K562 (cell line): ENCODE data around the gene CENPH. TPM values are rescaled to one million over a fixed set of nuclear protein-coding genes. Genes with fewer than 3 reads are reported as not detected.

Source experiments
- ATAC-seq: fragments of 200-7000 bp; cut with Tn5 transposase; 3 replicates; pipeline ENCODE4 v1.9.1; 2020; ENCODE audit warnings: moderate library complexity
- BruUV-seq: library from RNA; stranded (reverse); fragments of 400-500 nt; replicated peaks from 2 replicates; lab custom pipeline; 2021; lab: Mats Ljungman, UMichigan
- CTCF ChIA-PET: fragments of 300-600 bp; formaldehyde crosslinking; extraction: SDS; loops from one replicate; lab custom pipeline; 2021; ENCODE audit warnings: low intra/inter-chr PET ratio; lab: Yijun Ruan, JAX
- POLR2A ChIA-PET: fragments of 300-600, 350-650 bp; sonication (Branson Sonifier 250); formaldehyde crosslinking; extraction: SDS; loops from one replicate; lab custom pipeline; 2021; ENCODE audit warnings: antibody characterized with exemption, inconsistent platforms; lab: Yijun Ruan, JAX
- DNase-seq, 4 experiments: peaks; one replicate each; pipeline versions ENCODE4 v3.0.0 to v3.0.0-alpha.2; 2011 to 2018; ENCODE audit warnings: low spot score in 3 of 4, mixed read lengths in 3 of 4; ENCODE audit errors: extremely low read depth in 1 of 4
- FAIRE-seq: peaks from 2 replicates; lab custom pipeline; 2011; peaks lifted over from hg19 to GRCh38; lab: Jason Lieb, UNC
- H2AFZ ChIP-seq: 2 replicates; pipeline ENCODE4 v1.6.0; 2011; ENCODE audit warnings: low read depth, low read length, control low read depth, inconsistent platforms
- H3K27ac ChIP-seq: fragments of 200-600 bp; 3 replicates; pipeline ENCODE4 v1.8.0; 2011; ENCODE audit warnings: low read depth, mild to moderate bottlenecking, control low read depth, inconsistent platforms, low read length, moderate library complexity, mixed read lengths; ENCODE audit errors: extremely low read depth
- H3K27me3 ChIP-seq, 2 experiments: fragments of 300-600 bp in 1 of 2; 2 replicates in 1 of 2; 3 replicates in 1 of 2; pipeline versions ENCODE4 v1.6.0 to v1.8.0; 2011; ENCODE audit warnings: inconsistent platforms in 2 of 2, low read length in 2 of 2, mild to moderate bottlenecking in 1 of 2, mixed read lengths in 1 of 2, moderate library complexity in 1 of 2; ENCODE audit not compliant: control insufficient read depth in 2 of 2, insufficient read depth in 2 of 2
- H3K36me3 ChIP-seq: fragments of 300-600 bp; 3 replicates; pipeline ENCODE4 v1.8.0; 2011; ENCODE audit warnings: mild to moderate bottlenecking, low read length, inconsistent platforms; ENCODE audit not compliant: control insufficient read depth, insufficient read depth
- H3K4me1 ChIP-seq, 2 experiments: fragments of 200-600 bp in 1 of 2; replicated peaks in 1 of 2; 2 replicates in 1 of 2; 3 replicates in 1 of 2; pipeline versions ENCODE4 v1.5.1 to v1.8.0; 2011; ENCODE audit warnings: inconsistent platforms in 2 of 2, low read length in 2 of 2, mild to moderate bottlenecking in 1 of 2, mixed read lengths in 1 of 2, moderate library complexity in 1 of 2; ENCODE audit not compliant: control insufficient read depth in 2 of 2, insufficient read depth in 2 of 2
- H3K4me2 ChIP-seq: 2 replicates; pipeline ENCODE4 v1.6.1; 2011; ENCODE audit warnings: low read length, control low read depth, inconsistent platforms, mixed read lengths; ENCODE audit not compliant: insufficient read depth
- H3K4me3 ChIP-seq: fragments of 200-600 bp; sonication (generic), shearing (Covaris generic); 2 replicates; pipeline ENCODE4 v1.5.1; 2016; ENCODE audit warnings: control low read depth, inconsistent platforms
- H3K79me2 ChIP-seq: fragments of 200-600 bp; 3 replicates; pipeline ENCODE4 v1.8.0; 2011; ENCODE audit warnings: low read length, inconsistent platforms; ENCODE audit not compliant: control insufficient read depth, insufficient read depth
- H3K9ac ChIP-seq, 2 experiments: 2 replicates each; pipeline versions ENCODE4 v1.6.0 to v1.6.1; 2011; ENCODE audit warnings: low read depth in 2 of 2, low read length in 2 of 2, control low read depth in 1 of 2, inconsistent platforms in 1 of 2, mild to moderate bottlenecking in 1 of 2, mixed read lengths in 1 of 2; ENCODE audit not compliant: insufficient read depth in 1 of 2
- H3K9me1 ChIP-seq: one replicate; pipeline ENCODE4 v1.6.0; 2011; ENCODE audit warnings: inconsistent platforms, mild to moderate bottlenecking, low read length, moderate library complexity; ENCODE audit not compliant: control insufficient read depth, insufficient read depth
- H3K9me3 ChIP-seq: replicated peaks from 2 replicates; pipeline ENCODE4 v1.5.1; 2011; ENCODE audit warnings: low read depth, low read length, inconsistent platforms; ENCODE audit not compliant: control insufficient read depth, insufficient read depth
- H4K20me1 ChIP-seq: replicated peaks from 2 replicates; pipeline ENCODE4 v1.6.1; 2011; ENCODE audit warnings: low read length, inconsistent platforms, mixed read lengths; ENCODE audit not compliant: control insufficient read depth, insufficient read depth
- ADNP ChIP-seq: fragments of 200-800 bp; sonication (Bioruptor generic); IDR thresholded peaks from 2 replicates; pipeline ENCODE4 v1.6.1; 2016; ENCODE audit warnings: missing genetic modification characterization, missing compliant biosample characterization
- BDP1 ChIP-seq: IDR thresholded peaks from 3 replicates; pipeline ENCODE4 v1.6.1; 2011; ENCODE audit not compliant: insufficient read length, insufficient read depth
- NFIX ChIP-seq: fragments of 250-450 bp; sonication (Bioruptor Pico); IDR thresholded peaks from 2 replicates; pipeline ENCODE4 v1.4.0; 2020; ENCODE audit warnings: low read depth, mild to moderate bottlenecking, moderate library complexity
- NFYB ChIP-seq: IDR thresholded peaks from 2 replicates; pipeline ENCODE4 v1.6.1; 2011; ENCODE audit warnings: mild to moderate bottlenecking, moderate library complexity; ENCODE audit not compliant: insufficient read length; ENCODE audit errors: extremely low read depth
- PYGO2 ChIP-seq: fragments of 450-650 bp; IDR thresholded peaks from 2 replicates; pipeline ENCODE4 v1.6.1; 2016; ENCODE audit warnings: mild to moderate bottlenecking, missing genetic modification characterization, moderate library complexity, missing compliant biosample characterization
- SRSF3 ChIP-seq: fragments of 200-400 bp; formaldehyde crosslinking; IDR thresholded peaks from 2 replicates; pipeline ENCODE4 v1.6.1; 2016; ENCODE audit warnings: mild to moderate bottlenecking, low read length, moderate library complexity; ENCODE audit not compliant: insufficient read depth
- ZNF239 ChIP-seq: fragments of 250-450 bp; sonication (Bioruptor Pico); IDR thresholded peaks from 2 replicates; pipeline ENCODE4 v1.4.0; 2020; ENCODE audit warnings: mild to moderate bottlenecking
- ZNF3 ChIP-seq: fragments of 250-450 bp; sonication (Bioruptor Pico); IDR thresholded peaks from 2 replicates; pipeline ENCODE4 v1.5.0; 2021; ENCODE audit warnings: mild to moderate bottlenecking, moderate library complexity
- WGBS: fragments of 100-300 bp; shearing (Covaris generic); methylation state at CpG from one replicate; pipeline ENCODE4 v1.1.6; 2016; ENCODE audit warnings: low coverage, mixed read lengths; ENCODE audit not compliant: insufficient coverage; ENCODE audit errors: missing lambda C conversion rate; 5-methylcytosine and 5-hydroxymethylcytosine counted together
- in situ Hi-C: fragments of 300-500 bp; cut with MboI; formaldehyde crosslinking; loops from 4 replicates; pipeline ENCODE4 v1.15.0; 2018; ENCODE audit warnings: inconsistent platforms, mixed read lengths
- intact Hi-C: fragments of 100-400 bp; cut with micrococcal nuclease; formaldehyde crosslinking; loops from 2 replicates; pipeline ENCODE4 v1.14.2; 2022
- polyA plus RNA-seq, 8 experiments: library from polyadenylated mRNA; depleted of rRNA in 4 of 8; stranded (reverse) in 5 of 8; unstranded in 3 of 8; fragments of >200 nt; fragmentation: Nextera tagmentation in 2 of 8; fragmentation: Illumina TruSeq in 1 of 8; extraction: Ambion mirVana in 2 of 8; extraction: Trizol in 1 of 8; gene quantifications; 2 replicates each; pipeline versions ENCODE4 v1.2.1 to v1.2.3, GENCODE V29; 2011 to 2014; ENCODE audit warnings: inconsistent platforms in 1 of 8, missing spikeins in 1 of 8
- total RNA-seq, 7 experiments: library from RNA; depleted of rRNA in 6 of 7; stranded (reverse); fragments of >200 nt in 6 of 7; fragmentation: Illumina TruSeq in 2 of 7; extraction: Trizol in 2 of 7; gene quantifications; 2 replicates each; pipeline versions ENCODE4 v1.2.1 to v1.2.3, GENCODE V29; 2011 to 2021; ENCODE audit warnings: low replicate concordance in 1 of 7
- TF ChIP-seq, protein P1 (sequence below): fragments of 200-800 bp; sonication (Bioruptor generic); IDR thresholded peaks from 2 replicates; pipeline ENCODE4 v1.6.1; 2017; ENCODE audit warnings: missing genetic modification characterization, missing compliant biosample characterization
- TF ChIP-seq, protein P2 (sequence below), 3 experiments: fragments of 200-800 bp in 1 of 3; fragments of 250-450 bp in 1 of 3; fragments of 450-650 bp in 1 of 3; sonication (Bioruptor Pico) in 1 of 3; sonication (Bioruptor generic) in 1 of 3; formaldehyde crosslinking in 1 of 3; IDR thresholded peaks; 2 replicates each; pipeline versions ENCODE4 v1.6.1 to v1.8.0; 2016 to 2022; ENCODE audit warnings: mild to moderate bottlenecking in 2 of 3, missing genetic modification characterization in 2 of 3, missing compliant biosample characterization in 1 of 3, moderate library complexity in 1 of 3
- TF ChIP-seq, protein P3 (sequence below): sonication (generic); formaldehyde crosslinking; IDR thresholded peaks from 2 replicates; pipeline ENCODE4 v1.8.0; 2023; ENCODE audit warnings: mild to moderate bottlenecking, missing genetic modification reagents

Gene CENPH
- total and polyA plus RNA-seq, 9 of the 15 experiments (the other 6 are each of a cell fraction or from before 2014, with no cell fraction given) = 10.5 to 124 (median 74.9) TPM

GRCh38 chr5:69217151-69217511 is 27.7 kb downstream of the CENPH start:
- TSS peak; percentile 98 for BruUV-seq
- H3K9ac ChIP-seq = peak overlapping the region; percentile 15 to 91
- peak overlapping the region; percentile 84 for H2AFZ ChIP-seq
- no peaks in the 10 kb centered on the region for H3K27me3 ChIP-seq
- WGBS = 3% methylated on average over 6 of the region's 6 CpGs
- H3K4me1 ChIP-seq = peaks cover 13 to 21% of the 10 kb centered on the region in 2 experiments; a peak in 4 of 5 replicates
- peak in 1 of 4 experiments; percentile 45 for DNase-seq
- intact Hi-C loops = loop anchor here (2.0 kb wide), 1 partner anchor 28 kb away; the partner anchor contains the start of gene CENPH
- peaks cover 21% of the 10 kb centered on the region; the same call in 2 of the 3 replicates for H3K36me3 ChIP-seq
- H3K9me1 ChIP-seq = no peaks in the 10 kb centered on the region
- CTCF ChIA-PET = no interaction called here
- H4K20me1 ChIP-seq = no peaks in the 10 kb centered on the region
- H3K4me2 ChIP-seq = peak overlapping the region; percentile 90
- H3K4me3 ChIP-seq = peak overlapping the region; percentile 66
- 0 out of 2 replicates have a peak, but pooled peaks cover 3% of the 10 kb centered on the region for H3K9me3 ChIP-seq
- FAIRE-seq = no peak
- in situ Hi-C loops = no loop called here
- no peak for ATAC-seq
- POLR2A ChIA-PET = interaction anchor here (0.8 to 2.4 kb wide), 4 partner anchors 12 to 27 kb away, joined by 3 to 12 read pairs (median 3); partner anchors contain the start of gene CDK7
- peak overlapping the region; percentile 88 for H3K27ac ChIP-seq
- H3K79me2 ChIP-seq = peaks cover 40% of the 10 kb centered on the region
- no peak for TF ChIP-seq NFIX
- TF ChIP-seq ZNF239 = no peak
- TF ChIP-seq BDP1 = no peak
- TF ChIP-seq SRSF3 = no peak
- TF ChIP-seq PYGO2 (tag) = no peak
- TF ChIP-seq, protein P1, sequence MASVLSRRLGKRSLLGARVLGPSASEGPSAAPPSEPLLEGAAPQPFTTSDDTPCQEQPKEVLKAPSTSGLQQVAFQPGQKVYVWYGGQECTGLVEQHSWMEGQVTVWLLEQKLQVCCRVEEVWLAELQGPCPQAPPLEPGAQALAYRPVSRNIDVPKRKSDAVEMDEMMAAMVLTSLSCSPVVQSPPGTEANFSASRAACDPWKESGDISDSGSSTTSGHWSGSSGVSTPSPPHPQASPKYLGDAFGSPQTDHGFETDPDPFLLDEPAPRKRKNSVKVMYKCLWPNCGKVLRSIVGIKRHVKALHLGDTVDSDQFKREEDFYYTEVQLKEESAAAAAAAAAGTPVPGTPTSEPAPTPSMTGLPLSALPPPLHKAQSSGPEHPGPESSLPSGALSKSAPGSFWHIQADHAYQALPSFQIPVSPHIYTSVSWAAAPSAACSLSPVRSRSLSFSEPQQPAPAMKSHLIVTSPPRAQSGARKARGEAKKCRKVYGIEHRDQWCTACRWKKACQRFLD = no peak
- TF ChIP-seq, protein P2, sequence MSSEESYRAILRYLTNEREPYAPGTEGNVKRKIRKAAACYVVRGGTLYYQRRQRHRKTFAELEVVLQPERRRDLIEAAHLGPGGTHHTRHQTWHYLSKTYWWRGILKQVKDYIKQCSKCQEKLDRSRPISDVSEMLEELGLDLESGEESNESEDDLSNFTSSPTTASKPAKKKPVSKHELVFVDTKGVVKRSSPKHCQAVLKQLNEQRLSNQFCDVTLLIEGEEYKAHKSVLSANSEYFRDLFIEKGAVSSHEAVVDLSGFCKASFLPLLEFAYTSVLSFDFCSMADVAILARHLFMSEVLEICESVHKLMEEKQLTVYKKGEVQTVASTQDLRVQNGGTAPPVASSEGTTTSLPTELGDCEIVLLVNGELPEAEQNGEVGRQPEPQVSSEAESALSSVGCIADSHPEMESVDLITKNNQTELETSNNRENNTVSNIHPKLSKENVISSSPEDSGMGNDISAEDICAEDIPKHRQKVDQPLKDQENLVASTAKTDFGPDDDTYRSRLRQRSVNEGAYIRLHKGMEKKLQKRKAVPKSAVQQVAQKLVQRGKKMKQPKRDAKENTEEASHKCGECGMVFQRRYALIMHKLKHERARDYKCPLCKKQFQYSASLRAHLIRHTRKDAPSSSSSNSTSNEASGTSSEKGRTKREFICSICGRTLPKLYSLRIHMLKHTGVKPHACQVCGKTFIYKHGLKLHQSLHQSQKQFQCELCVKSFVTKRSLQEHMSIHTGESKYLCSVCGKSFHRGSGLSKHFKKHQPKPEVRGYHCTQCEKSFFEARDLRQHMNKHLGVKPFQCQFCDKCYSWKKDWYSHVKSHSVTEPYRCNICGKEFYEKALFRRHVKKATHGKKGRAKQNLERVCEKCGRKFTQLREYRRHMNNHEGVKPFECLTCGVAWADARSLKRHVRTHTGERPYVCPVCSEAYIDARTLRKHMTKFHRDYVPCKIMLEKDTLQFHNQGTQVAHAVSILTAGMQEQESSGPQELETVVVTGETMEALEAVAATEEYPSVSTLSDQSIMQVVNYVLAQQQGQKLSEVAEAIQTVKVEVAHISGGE (CRISPR knock-in tag; IDR thresholded peaks at IDR 0.05) = peak in 1 of 3 experiments; percentile 32; a peak in 1 of 6 replicates
- TF ChIP-seq ZNF3 (CRISPR knock-in tag) = 0 out of 2 replicates have a peak, but pooled peaks have one; percentile 14
- TF ChIP-seq, protein P3, sequence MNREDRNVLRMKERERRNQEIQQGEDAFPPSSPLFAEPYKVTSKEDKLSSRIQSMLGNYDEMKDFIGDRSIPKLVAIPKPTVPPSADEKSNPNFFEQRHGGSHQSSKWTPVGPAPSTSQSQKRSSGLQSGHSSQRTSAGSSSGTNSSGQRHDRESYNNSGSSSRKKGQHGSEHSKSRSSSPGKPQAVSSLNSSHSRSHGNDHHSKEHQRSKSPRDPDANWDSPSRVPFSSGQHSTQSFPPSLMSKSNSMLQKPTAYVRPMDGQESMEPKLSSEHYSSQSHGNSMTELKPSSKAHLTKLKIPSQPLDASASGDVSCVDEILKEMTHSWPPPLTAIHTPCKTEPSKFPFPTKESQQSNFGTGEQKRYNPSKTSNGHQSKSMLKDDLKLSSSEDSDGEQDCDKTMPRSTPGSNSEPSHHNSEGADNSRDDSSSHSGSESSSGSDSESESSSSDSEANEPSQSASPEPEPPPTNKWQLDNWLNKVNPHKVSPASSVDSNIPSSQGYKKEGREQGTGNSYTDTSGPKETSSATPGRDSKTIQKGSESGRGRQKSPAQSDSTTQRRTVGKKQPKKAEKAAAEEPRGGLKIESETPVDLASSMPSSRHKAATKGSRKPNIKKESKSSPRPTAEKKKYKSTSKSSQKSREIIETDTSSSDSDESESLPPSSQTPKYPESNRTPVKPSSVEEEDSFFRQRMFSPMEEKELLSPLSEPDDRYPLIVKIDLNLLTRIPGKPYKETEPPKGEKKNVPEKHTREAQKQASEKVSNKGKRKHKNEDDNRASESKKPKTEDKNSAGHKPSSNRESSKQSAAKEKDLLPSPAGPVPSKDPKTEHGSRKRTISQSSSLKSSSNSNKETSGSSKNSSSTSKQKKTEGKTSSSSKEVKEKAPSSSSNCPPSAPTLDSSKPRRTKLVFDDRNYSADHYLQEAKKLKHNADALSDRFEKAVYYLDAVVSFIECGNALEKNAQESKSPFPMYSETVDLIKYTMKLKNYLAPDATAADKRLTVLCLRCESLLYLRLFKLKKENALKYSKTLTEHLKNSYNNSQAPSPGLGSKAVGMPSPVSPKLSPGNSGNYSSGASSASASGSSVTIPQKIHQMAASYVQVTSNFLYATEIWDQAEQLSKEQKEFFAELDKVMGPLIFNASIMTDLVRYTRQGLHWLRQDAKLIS (CRISPR knock-in tag) = no peak
- TF ChIP-seq NFYB = no peak
- TF ChIP-seq ADNP = 0 out of 2 replicates have a peak, but pooled peaks have one; percentile 28
